A549 treated with GW870086 at 1 μM for 4 hours (cell line): ENCODE data around the gene SLC17A4. TPM values are rescaled to one million over a fixed set of nuclear protein-coding genes. Genes with fewer than 3 reads are reported as not detected.

Source experiments
- total RNA-seq: library from RNA; stranded (reverse); fragments of 200-300 nt; extraction: Qiagen RNA extraction; gene quantifications from 5 replicates; pipeline ENCODE4 v1.2.3, GENCODE V29; 2022; ENCODE audit warnings: low read depth

SLC17A4 gene, protein sequence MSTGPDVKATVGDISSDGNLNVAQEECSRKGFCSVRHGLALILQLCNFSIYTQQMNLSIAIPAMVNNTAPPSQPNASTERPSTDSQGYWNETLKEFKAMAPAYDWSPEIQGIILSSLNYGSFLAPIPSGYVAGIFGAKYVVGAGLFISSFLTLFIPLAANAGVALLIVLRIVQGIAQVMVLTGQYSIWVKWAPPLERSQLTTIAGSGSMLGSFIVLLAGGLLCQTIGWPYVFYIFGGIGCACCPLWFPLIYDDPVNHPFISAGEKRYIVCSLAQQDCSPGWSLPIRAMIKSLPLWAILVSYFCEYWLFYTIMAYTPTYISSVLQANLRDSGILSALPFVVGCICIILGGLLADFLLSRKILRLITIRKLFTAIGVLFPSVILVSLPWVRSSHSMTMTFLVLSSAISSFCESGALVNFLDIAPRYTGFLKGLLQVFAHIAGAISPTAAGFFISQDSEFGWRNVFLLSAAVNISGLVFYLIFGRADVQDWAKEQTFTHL
- total RNA-seq = not detected in 5 replicates

GRCh38 chr6:25754535-25754934, at the start of gene SLC17A4:
SLC17A4 (plus strand) TSS chr6:25754742; CDS start chr6:25761963, 7,221 bp downstream.

Other genes starting within 250 kb of the SLC17A4 start
- gene SCGN, start 102.5 kb upstream of the SLC17A4 start, total RNA-seq = 0.09 to 0.23 TPM (median 0.19 TPM) in 4 of 5 replicates, not detected in the other
- 0.12 TPM in 1 of 5 replicates, not detected in the others for gene SLC17A1, start 77.3 kb downstream of the SLC17A4 start, total RNA-seq
- gene SLC17A3, start 119.5 kb downstream of the SLC17A4 start, total RNA-seq = 0.86 to 1.4 TPM (median 1.3 TPM) in 5 replicates
- not detected in 5 replicates for gene SLC17A2, start 175.9 kb downstream of the SLC17A4 start, total RNA-seq
- 1.6 to 2.1 TPM (median 2.0 TPM) in 5 replicates for gene TRIM38, start 208.1 kb downstream of the SLC17A4 start, total RNA-seq